HFFc6 (cell line): Measurements from ENCODE around the gene ABCA7. TPM values are rescaled to one million over a fixed set of nuclear protein-coding genes. Genes with fewer than 3 reads are reported as not detected.

ENCODE experiments used
- DNase-seq: peaks from one replicate; pipeline ENCODE4 v3.0.0-alpha.2; 2018
- H3K27ac Mint-ChIP-seq: 2 replicates; pipeline ENCODE4 v1.8.0; 2020; ENCODE audit warnings: mild to moderate bottlenecking, mixed read lengths
- H3K27me3 Mint-ChIP-seq: 2 replicates; pipeline ENCODE4 v1.8.0; 2021; ENCODE audit warnings: mild to moderate bottlenecking, moderate library complexity, mixed read lengths; ENCODE audit not compliant: insufficient read depth
- H3K36me3 Mint-ChIP-seq: 2 replicates; pipeline ENCODE4 v1.8.0; 2021; ENCODE audit warnings: low read depth, mixed read lengths
- H3K4me1 Mint-ChIP-seq: 2 replicates; pipeline ENCODE4 v1.8.0; 2020; ENCODE audit warnings: low read depth, mixed read lengths
- H3K4me3 Mint-ChIP-seq: 2 replicates; pipeline ENCODE4 v1.8.0; 2020; ENCODE audit warnings: mild to moderate bottlenecking, moderate library complexity, mixed read lengths
- H3K9me3 Mint-ChIP-seq: 2 replicates; pipeline ENCODE4 v1.8.0; 2020; ENCODE audit warnings: mild to moderate bottlenecking, mixed read lengths
- CTCF ChIP-seq: fragments of 200-600 bp; sonication (generic); IDR thresholded peaks from 2 replicates; pipeline ENCODE4 v1.5.0; 2021; ENCODE audit warnings: antibody characterized with exemption, mild to moderate bottlenecking
- total RNA-seq, 6 experiments: library from RNA; stranded (reverse); fragmentation: NEBNext Ultra II Directional; extraction: Animal tissue kit (Norgen Biotek cat#: 25700); gene quantifications; 2 replicates in 1 of 6; 3 replicates in 5 of 6; pipeline ENCODE4 v1.2.3, GENCODE V29; 2021

ABCA7 gene
- total RNA-seq, 6 experiments from 2014 or later, result 4.6 to 8.1 (median 6.6) TPM

GRCh38 chr19:1037621-1038064 is 2.3 kb upstream of the ABCA7 start:
- H3K4me3 Mint-ChIP-seq, result peak overlapping the region; percentile 28
- H3K4me1 Mint-ChIP-seq, result peaks cover 36% of the 10 kb centered on the region
- no peak for TF ChIP-seq CTCF
- H3K27me3 Mint-ChIP-seq, result peaks cover 33% of the 10 kb centered on the region
- peak overlapping the region; percentile 48; the same call in 1 of the 2 replicates for H3K27ac Mint-ChIP-seq
- H3K36me3 Mint-ChIP-seq, result peaks cover 10% of the 10 kb centered on the region
- H3K9me3 Mint-ChIP-seq, result peaks cover 6% of the 10 kb centered on the region; the same call in 1 of the 2 replicates
- no peak for DNase-seq

GRCh38 chr19:1038978-1039645 is 795 bp upstream of the ABCA7 start:
- peak overlapping the region; percentile 49 for H3K27ac Mint-ChIP-seq
- peaks cover 36% of the 10 kb centered on the region for H3K4me1 Mint-ChIP-seq
- no peak for TF ChIP-seq CTCF
- peaks cover 10% of the 10 kb centered on the region for H3K36me3 Mint-ChIP-seq
- peak overlapping the region; percentile 91 for H3K4me3 Mint-ChIP-seq
- peaks cover 32% of the 10 kb centered on the region for H3K27me3 Mint-ChIP-seq
- DNase-seq, result no peak
- H3K9me3 Mint-ChIP-seq, result peaks cover 6% of the 10 kb centered on the region; the same call in 1 of the 2 replicates

- Mint-ChIP-seq H3K36me3 (peaks cover 10% of the 10 kb centered on the region), H3K4me1 (peaks cover 36% of the 10 kb centered on the region), H3K27me3 (peaks cover 30% of the 10 kb centered on the region), H3K9me3 (peaks cover 12% of the 10 kb centered on the region; the same call in 1 of the 2 replicates), H3K4me3 (peak overlapping the region; percentile 91), H3K27ac (peak overlapping the region; percentile 49)
- no peak for TF ChIP-seq CTCF
- peak; percentile 93 for DNase-seq
Measured at GRCh38 chr19:1040476-1041271, 767 bp downstream of the ABCA7 start.

GRCh38 chr19:1041272-1041834 is 1.4 kb downstream of the ABCA7 start:
- peaks cover 7% of the 10 kb centered on the region for H3K36me3 Mint-ChIP-seq
- H3K9me3 Mint-ChIP-seq, result peaks cover 12% of the 10 kb centered on the region; the same call in 1 of the 2 replicates
- H3K27ac Mint-ChIP-seq, result peak overlapping the region; percentile 49; the same call in 1 of the 2 replicates
- H3K27me3 Mint-ChIP-seq, result peaks cover 30% of the 10 kb centered on the region
- H3K4me3 Mint-ChIP-seq, result peak overlapping the region; percentile 91
- TF ChIP-seq CTCF, result no peak
- no peak for DNase-seq
- peaks cover 36% of the 10 kb centered on the region for H3K4me1 Mint-ChIP-seq

GRCh38 chr19:1041835-1042685 is 2.2 kb downstream of the ABCA7 start:
- no peak for DNase-seq
- Mint-ChIP-seq H3K4me1 (peaks cover 36% of the 10 kb centered on the region), H3K36me3 (peaks cover 7% of the 10 kb centered on the region), H3K27ac (no peak overlapping the region), H3K9me3 (peaks cover 12% of the 10 kb centered on the region; the same call in 1 of the 2 replicates), H3K4me3 (no peak overlapping the region), H3K27me3 (peaks cover 30% of the 10 kb centered on the region)
- no peak for TF ChIP-seq CTCF
